ENCODE results near the gene ZNHIT3. TPM values are rescaled to one million over a fixed set of nuclear protein-coding genes. Genes with fewer than 3 reads are reported as not detected.

The ZNHIT3 gene
- total and polyA plus RNA-seq, 2 of the 13 experiments (the other 11 are each of a cell fraction or from before 2014, with no cell fraction given): 66.6 to 77.4 TPM

- in situ Hi-C loops (cut with HindIII; ENCODE audit: extremely low pct_ligation_motif_present, low pct_unique_long_range_greater_than_20kb): no loop called here
- H3K4me2 ChIP-seq (ENCODE audit: low read depth, low read length): no peak overlapping the region
- DNase-seq (ENCODE audit: low spot score) (no peak), ATAC-seq (no peak), FAIRE-seq (no peak)
- H3K9me3 ChIP-seq (ENCODE audit: low read length): no peaks in the 10 kb centered on the region
- POLR2A ChIA-PET: no interaction called here
- H3K4me1 ChIP-seq (ENCODE audit: insufficient read depth, low read length): no peaks in the 10 kb centered on the region
- under 1% methylated on average over 7 of the region's 7 CpGs for WGBS (ENCODE audit: low lambda C conversion rate)
- TF ChIP-seq MTA1 (CRISPR knock-in tag; IDR thresholded peaks at IDR 0.05; ENCODE audit: borderline replicate concordance) (no peak), GPBP1L1 (CRISPR knock-in tag; IDR thresholded peaks at IDR 0.05) (no peak), ZNF441 (CRISPR knock-in tag; IDR thresholded peaks at IDR 0.05; ENCODE audit: borderline replicate concordance) (no peak)
- H3K4me3 ChIP-seq (replicated peaks in 1 of 3; ENCODE audit: insufficient read depth in 1 of 3, low read depth in 2 of 3, low read length in 3 of 3): no peak overlapping the region
- no peaks in the 10 kb centered on the region for H3K79me2 ChIP-seq (ENCODE audit: insufficient read depth, low read length)
- CTCF ChIA-PET (ENCODE audit: low intra/inter-chr PET ratio, low total read pairs): no interaction called here
- no peak overlapping the region for H2AFZ ChIP-seq (ENCODE audit: low read length)
- no peak overlapping the region for H3K27ac ChIP-seq (ENCODE audit: extremely low read length, insufficient read depth, low read length)
- intact Hi-C loops (cut with micrococcal nuclease; ENCODE audit: unreplicated experiment): no loop called here
- peaks cover 0 to 20% of the 10 kb centered on the region in 2 experiments; a peak in 3 of 5 replicates for H3K27me3 ChIP-seq (ENCODE audit: control insufficient read depth in 1 of 2, insufficient read depth in 2 of 2, low read length in 2 of 2)
- H4K20me1 ChIP-seq (ENCODE audit: insufficient read depth, low read length): no peaks in the 10 kb centered on the region
- H3K9ac ChIP-seq (ENCODE audit: insufficient read depth, low read depth, low read length): no peak overlapping the region
- BruUV-seq (replicated peaks): no TSS peak
- H3K36me3 ChIP-seq (replicated peaks in 1 of 2; ENCODE audit: control insufficient read depth in 1 of 2, insufficient read depth in 2 of 2, low read length in 2 of 2): no peaks in the 10 kb centered on the region
Measured at GRCh38 chr17:36474571-36474970, 11.9 kb upstream of the ZNHIT3 start.

GRCh38 chr17:36475346-36475970, 11.0 kb upstream of the ZNHIT3 start:
- no TSS peak for BruUV-seq (replicated peaks)
- CTCF ChIA-PET (ENCODE audit: low intra/inter-chr PET ratio, low total read pairs): no interaction called here
- TF ChIP-seq RFX3 (CRISPR knock-in tag; IDR thresholded peaks at IDR 0.05): no peak
- TF ChIP-seq KDM6A (CRISPR knock-in tag; IDR thresholded peaks at IDR 0.05; ENCODE audit: low read depth): no peak
- TF ChIP-seq MAZ (IDR thresholded peaks at IDR 0.05; ENCODE audit: borderline replicate concordance, low read depth, low read length): no peak
- no peak for TF ChIP-seq MAZ (CRISPR knock-in tag; IDR thresholded peaks at IDR 0.05; ENCODE audit: low read depth)
- no peak for TF ChIP-seq ZNF589 (CRISPR knock-in tag; conservative IDR thresholded peaks at IDR 0.05)
- no peak for TF ChIP-seq ATF7 (IDR thresholded peaks at IDR 0.05)
- TF ChIP-seq ATF7 (CRISPR knock-in tag; IDR thresholded peaks at IDR 0.05): no peak
- no peak for TF ChIP-seq SMAD3 (CRISPR knock-in tag; IDR thresholded peaks at IDR 0.05)
- TF ChIP-seq BATF2 (CRISPR knock-in tag; IDR thresholded peaks at IDR 0.05): no peak
- TF ChIP-seq ZBTB39 (CRISPR knock-in tag; IDR thresholded peaks at IDR 0.05): no peak
- no peak for TF ChIP-seq AGO2 (optimal IDR thresholded peaks at IDR 0.05; ENCODE audit: low read depth, low read length)
- no peak for TF ChIP-seq ZNF724P (CRISPR knock-in tag; IDR thresholded peaks at IDR 0.05; ENCODE audit: borderline replicate concordance)
- no peak for TF ChIP-seq NFE2 (CRISPR knock-in tag; IDR thresholded peaks at IDR 0.05)

More at GRCh38 chr17:36475346-36475970, 11.0 kb upstream of the ZNHIT3 start:
- H3K4me3 ChIP-seq (replicated peaks in 1 of 3; ENCODE audit: insufficient read depth in 1 of 3, low read depth in 2 of 3, low read length in 3 of 3): no peak overlapping the region
- H3K9me3 ChIP-seq (ENCODE audit: low read length): no peaks in the 10 kb centered on the region
- peaks cover 0 to 24% of the 10 kb centered on the region in 2 experiments; a peak in 3 of 5 replicates for H3K27me3 ChIP-seq (ENCODE audit: control insufficient read depth in 1 of 2, insufficient read depth in 2 of 2, low read length in 2 of 2)
- intact Hi-C loops (cut with micrococcal nuclease; ENCODE audit: unreplicated experiment) (no loop called here), in situ Hi-C loops (cut with HindIII; ENCODE audit: extremely low pct_ligation_motif_present, low pct_unique_long_range_greater_than_20kb) (loop anchor here (25.0 kb wide), 1 partner anchor 513 kb away; no protein-coding TSS in a partner anchor)
- no peak for ATAC-seq
- DNase-seq (ENCODE audit: low spot score): no peak
- no peak overlapping the region for H3K4me2 ChIP-seq (ENCODE audit: low read depth, low read length)
- no peaks in the 10 kb centered on the region for H3K36me3 ChIP-seq (replicated peaks in 1 of 2; ENCODE audit: control insufficient read depth in 1 of 2, insufficient read depth in 2 of 2, low read length in 2 of 2)
- no peak overlapping the region for H3K9ac ChIP-seq (ENCODE audit: insufficient read depth, low read depth, low read length)
- no peak for FAIRE-seq
- no peaks in the 10 kb centered on the region for H4K20me1 ChIP-seq (ENCODE audit: insufficient read depth, low read length)
- H3K4me1 ChIP-seq (ENCODE audit: insufficient read depth, low read length): no peaks in the 10 kb centered on the region
- no peak overlapping the region for H3K27ac ChIP-seq (ENCODE audit: extremely low read length, insufficient read depth, low read length)
- no CpG with 5 or more reads among the region's 4 CpGs for WGBS (ENCODE audit: low lambda C conversion rate)
- no peaks in the 10 kb centered on the region for H3K79me2 ChIP-seq (ENCODE audit: insufficient read depth, low read length)
- POLR2A ChIA-PET: no interaction called here
- no peak overlapping the region for H2AFZ ChIP-seq (ENCODE audit: low read length)
